Heart left ventricle (tissue), 13 donors: Measurements from ENCODE around the gene SKAP2.

Experiments
- POLR2A ChIP-seq, 2 donors: fragments of 450-650 bp; IDR thresholded peaks; one replicate each; pipeline ENCODE4 v1.6.1; 2017; ENCODE audit warnings: antibody characterized with exemption in 2 of 2, mild to moderate bottlenecking in 2 of 2, moderate library complexity in 2 of 2
- TF ChIP-seq, protein P1 (sequence below), 12 donors: fragments of 200-600 bp; sonication (generic) in 4 of 12; IDR thresholded peaks; one replicate each; pipeline versions ENCODE4 v1.5.0 to v1.8.0; 2018 to 2022; ENCODE audit warnings: antibody characterized with exemption in 12 of 12, mild to moderate bottlenecking in 5 of 12
- donor health status: ischemic (EF 13 %, LVEDD 7.1; RV severe dilation, severe dysfunction).
- donor health status: DM: no; HTN: yes; CAD: no.
- donor health status: DM: no; HTN: no; CAD: no.
- donor health status: ischemic (EF 25% LVEDD 6.9; RV normal size, moderate dysfunction).
- donor health status: ischemic (EF 25% LVEDD 5.7; RV mildly dilated, moderate dysfunction).
- donor health status: ischemic (EF 35%, LVEDD 5.7; RV mildly dilated, moderate dysfunction).
- donor health status: nonischemic (EF 11% LVEDD 7.7; RV severe dilation, severe dysfunction).
- donor health status: DM: yes; HTN: yes; CAD: no.
- donor health status: PGD.
- donor health status: ischemic (EF 29% LVEDD 5.4; RV normal size, mild dysfunction).
- donor health status: nonischemic (EF 23%, LVEDD 6.1; RV moderate dilation, normal function).

DNA sequence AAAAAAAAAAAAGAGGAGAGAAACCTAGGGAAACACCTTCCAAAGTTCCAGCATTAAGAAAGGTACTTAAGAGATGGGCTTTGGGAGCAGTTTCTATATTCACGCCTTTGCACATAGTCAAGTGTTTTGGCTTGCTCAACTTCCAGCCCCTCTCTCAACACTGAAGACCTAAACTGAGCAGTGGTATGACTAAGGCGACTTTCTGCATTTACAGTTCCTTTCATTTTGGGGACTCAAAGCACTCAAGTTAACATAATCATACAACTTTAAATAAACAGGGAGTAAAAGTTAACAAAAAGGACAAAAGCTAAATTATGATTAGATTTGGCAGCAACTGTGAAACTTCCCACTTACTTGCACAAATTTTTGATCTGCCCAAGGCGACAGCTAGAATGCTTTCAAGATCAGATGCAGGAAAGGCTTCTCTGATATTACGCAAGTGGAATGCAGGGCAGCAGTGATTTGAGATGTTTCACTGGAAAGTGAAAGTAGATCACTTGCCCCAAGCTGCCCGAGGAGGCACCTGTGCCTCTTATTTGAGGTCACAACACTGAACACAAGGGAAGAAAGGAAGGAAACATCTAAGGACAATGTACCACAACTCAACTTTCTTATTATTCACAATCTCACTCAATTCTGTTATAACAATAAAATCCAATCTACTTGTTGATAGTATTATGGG is 199.5 kb downstream of the SKAP2 start:
- TF ChIP-seq, protein P1, sequence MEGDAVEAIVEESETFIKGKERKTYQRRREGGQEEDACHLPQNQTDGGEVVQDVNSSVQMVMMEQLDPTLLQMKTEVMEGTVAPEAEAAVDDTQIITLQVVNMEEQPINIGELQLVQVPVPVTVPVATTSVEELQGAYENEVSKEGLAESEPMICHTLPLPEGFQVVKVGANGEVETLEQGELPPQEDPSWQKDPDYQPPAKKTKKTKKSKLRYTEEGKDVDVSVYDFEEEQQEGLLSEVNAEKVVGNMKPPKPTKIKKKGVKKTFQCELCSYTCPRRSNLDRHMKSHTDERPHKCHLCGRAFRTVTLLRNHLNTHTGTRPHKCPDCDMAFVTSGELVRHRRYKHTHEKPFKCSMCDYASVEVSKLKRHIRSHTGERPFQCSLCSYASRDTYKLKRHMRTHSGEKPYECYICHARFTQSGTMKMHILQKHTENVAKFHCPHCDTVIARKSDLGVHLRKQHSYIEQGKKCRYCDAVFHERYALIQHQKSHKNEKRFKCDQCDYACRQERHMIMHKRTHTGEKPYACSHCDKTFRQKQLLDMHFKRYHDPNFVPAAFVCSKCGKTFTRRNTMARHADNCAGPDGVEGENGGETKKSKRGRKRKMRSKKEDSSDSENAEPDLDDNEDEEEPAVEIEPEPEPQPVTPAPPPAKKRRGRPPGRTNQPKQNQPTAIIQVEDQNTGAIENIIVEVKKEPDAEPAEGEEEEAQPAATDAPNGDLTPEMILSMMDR (IDR thresholded peaks at IDR 0.05), result no peak
- no peak for TF ChIP-seq POLR2A (IDR thresholded peaks at IDR 0.05)
